ENCODE data around the gene URM1.

- TF ChIP-seq POLR2AphosphoS5 (IDR thresholded peaks at IDR 0.05; ENCODE audit: borderline replicate concordance, low read depth, low read length) (no peak), EZH2 (IDR thresholded peaks at IDR 0.05) (no peak)
Measured at GRCh38 chr9:128405077-128405779, 34.1 kb downstream of the URM1 start.

Data from SK-N-MC (cell line).